ENCODE results near the gene TRIM63.

Gene TRIM63

GRCh38 chr1:26038477-26038876 is 29.0 kb downstream of the TRIM63 start:
- Histone ChIP-seq H3K27ac (ENCODE audit: low read length) (no peak overlapping the region), H3K36me3 (ENCODE audit: control insufficient read depth, low read depth, low read length) (no peaks in the 10 kb centered on the region), H3K4me1 (ENCODE audit: control insufficient read depth, low read depth, low read length) (no peaks in the 10 kb centered on the region), H3K27me3 (ENCODE audit: control insufficient read depth, insufficient read depth, low read length) (peaks cover 41% of the 10 kb centered on the region), H3K4me3 (ENCODE audit: low read length) (no peak overlapping the region), H3K9me3 (ENCODE audit: control insufficient read depth, low read depth, low read length) (no peaks in the 10 kb centered on the region), H3K9ac (ENCODE audit: low read length) (no peak overlapping the region)

- Histone ChIP-seq H3K27ac (ENCODE audit: low read length) (no peak overlapping the region), H3K36me3 (ENCODE audit: control insufficient read depth, low read depth, low read length) (no peaks in the 10 kb centered on the region), H3K4me1 (ENCODE audit: control insufficient read depth, low read depth, low read length) (no peaks in the 10 kb centered on the region), H3K27me3 (ENCODE audit: control insufficient read depth, insufficient read depth, low read length) (peaks cover 40% of the 10 kb centered on the region), H3K9ac (ENCODE audit: low read length) (no peak overlapping the region), H3K4me3 (ENCODE audit: low read length) (no peak overlapping the region), H3K9me3 (ENCODE audit: control insufficient read depth, low read depth, low read length) (no peaks in the 10 kb centered on the region)
Observed at GRCh38 chr1:26037904-26038303, 29.5 kb downstream of the TRIM63 start.

- Histone ChIP-seq H3K4me3 (ENCODE audit: low read length) (no peak overlapping the region), H3K9ac (ENCODE audit: low read length) (no peak overlapping the region), H3K36me3 (ENCODE audit: control insufficient read depth, low read depth, low read length) (no peaks in the 10 kb centered on the region), H3K9me3 (ENCODE audit: control insufficient read depth, low read depth, low read length) (no peaks in the 10 kb centered on the region), H3K27ac (ENCODE audit: low read length) (no peak overlapping the region), H3K27me3 (ENCODE audit: control insufficient read depth, insufficient read depth, low read length) (peaks cover 30% of the 10 kb centered on the region), H3K4me1 (ENCODE audit: control insufficient read depth, low read depth, low read length) (no peaks in the 10 kb centered on the region)
Observed at GRCh38 chr1:26036756-26037281, 30.6 kb downstream of the TRIM63 start.

- Histone ChIP-seq H3K4me3 (ENCODE audit: low read length) (peak overlapping the region; percentile 78), H3K9me3 (ENCODE audit: control insufficient read depth, low read depth, low read length) (no peaks in the 10 kb centered on the region), H3K36me3 (ENCODE audit: control insufficient read depth, low read depth, low read length) (no peaks in the 10 kb centered on the region), H3K4me1 (ENCODE audit: control insufficient read depth, low read depth, low read length) (no peaks in the 10 kb centered on the region), H3K27ac (ENCODE audit: low read length) (no peak overlapping the region), H3K9ac (ENCODE audit: low read length) (no peak overlapping the region), H3K27me3 (ENCODE audit: control insufficient read depth, insufficient read depth, low read length) (peaks cover 30% of the 10 kb centered on the region)
Observed at GRCh38 chr1:26035959-26036755, 31.3 kb downstream of the TRIM63 start.

GRCh38 chr1:26035203-26035958 is 32.0 kb downstream of the TRIM63 start:
- H3K36me3 ChIP-seq (ENCODE audit: control insufficient read depth, low read depth, low read length), result no peaks in the 10 kb centered on the region
- H3K9ac ChIP-seq (ENCODE audit: low read length), result peak overlapping the region; percentile 17
- no peaks in the 10 kb centered on the region for H3K9me3 ChIP-seq (ENCODE audit: control insufficient read depth, low read depth, low read length)
- peak overlapping the region; percentile 78 for H3K4me3 ChIP-seq (ENCODE audit: low read length)
- no peak overlapping the region for H3K27ac ChIP-seq (ENCODE audit: low read length)
- H3K27me3 ChIP-seq (ENCODE audit: control insufficient read depth, insufficient read depth, low read length), result peaks cover 30% of the 10 kb centered on the region
- no peaks in the 10 kb centered on the region for H3K4me1 ChIP-seq (ENCODE audit: control insufficient read depth, low read depth, low read length)

GRCh38 chr1:26034504-26035202 is 32.8 kb downstream of the TRIM63 start:
- no peaks in the 10 kb centered on the region for H3K4me1 ChIP-seq (ENCODE audit: control insufficient read depth, low read depth, low read length)

GRCh38 chr1:26032656-26033357 is 34.6 kb downstream of the TRIM63 start:
- no peaks in the 10 kb centered on the region for H3K4me1 ChIP-seq (ENCODE audit: control insufficient read depth, low read depth, low read length)
- H3K27ac ChIP-seq (ENCODE audit: low read length), result no peak overlapping the region
- H3K9ac ChIP-seq (ENCODE audit: low read length), result no peak overlapping the region
- no peaks in the 10 kb centered on the region for H3K9me3 ChIP-seq (ENCODE audit: control insufficient read depth, low read depth, low read length)
- no peaks in the 10 kb centered on the region for H3K36me3 ChIP-seq (ENCODE audit: control insufficient read depth, low read depth, low read length)
- H3K27me3 ChIP-seq (ENCODE audit: control insufficient read depth, insufficient read depth, low read length), result peaks cover 30% of the 10 kb centered on the region
- no peak overlapping the region for H3K4me3 ChIP-seq (ENCODE audit: low read length)

More at GRCh38 chr1:26034504-26035202, 32.8 kb downstream of the TRIM63 start:
- no peaks in the 10 kb centered on the region for H3K36me3 ChIP-seq (ENCODE audit: control insufficient read depth, low read depth, low read length)
- peak overlapping the region; percentile 78 for H3K4me3 ChIP-seq (ENCODE audit: low read length)
- peaks cover 30% of the 10 kb centered on the region for H3K27me3 ChIP-seq (ENCODE audit: control insufficient read depth, insufficient read depth, low read length)
- no peaks in the 10 kb centered on the region for H3K9me3 ChIP-seq (ENCODE audit: control insufficient read depth, low read depth, low read length)
- no peak overlapping the region for H3K27ac ChIP-seq (ENCODE audit: low read length)
- peak overlapping the region; percentile 17 for H3K9ac ChIP-seq (ENCODE audit: low read length)

GRCh38 chr1:26031611-26032220 is 35.7 kb downstream of the TRIM63 start:
- no peak overlapping the region for H3K27ac ChIP-seq (ENCODE audit: low read length)
- H3K4me1 ChIP-seq (ENCODE audit: control insufficient read depth, low read depth, low read length), result no peaks in the 10 kb centered on the region
- no peaks in the 10 kb centered on the region for H3K36me3 ChIP-seq (ENCODE audit: control insufficient read depth, low read depth, low read length)
- no peak overlapping the region for H3K9ac ChIP-seq (ENCODE audit: low read length)
- peaks cover 27% of the 10 kb centered on the region for H3K27me3 ChIP-seq (ENCODE audit: control insufficient read depth, insufficient read depth, low read length)
- no peak overlapping the region for H3K4me3 ChIP-seq (ENCODE audit: low read length)
- no peaks in the 10 kb centered on the region for H3K9me3 ChIP-seq (ENCODE audit: control insufficient read depth, low read depth, low read length)

GRCh38 chr1:26031196-26031595 is 36.2 kb downstream of the TRIM63 start:
- Histone ChIP-seq H3K27me3 (ENCODE audit: control insufficient read depth, insufficient read depth, low read length) (peaks cover 22% of the 10 kb centered on the region), H3K9me3 (ENCODE audit: control insufficient read depth, low read depth, low read length) (no peaks in the 10 kb centered on the region), H3K9ac (ENCODE audit: low read length) (no peak overlapping the region), H3K36me3 (ENCODE audit: control insufficient read depth, low read depth, low read length) (no peaks in the 10 kb centered on the region), H3K27ac (ENCODE audit: low read length) (no peak overlapping the region), H3K4me1 (ENCODE audit: control insufficient read depth, low read depth, low read length) (no peaks in the 10 kb centered on the region), H3K4me3 (ENCODE audit: low read length) (no peak overlapping the region)

GRCh38 chr1:26029864-26030481 is 37.5 kb downstream of the TRIM63 start:
- Histone ChIP-seq H3K4me3 (ENCODE audit: low read length) (no peak overlapping the region), H3K27ac (ENCODE audit: low read length) (no peak overlapping the region), H3K9ac (ENCODE audit: low read length) (no peak overlapping the region)

More at GRCh38 chr1:26029864-26030481, 37.5 kb downstream of the TRIM63 start:
- H3K9me3 ChIP-seq (ENCODE audit: control insufficient read depth, low read depth, low read length), result no peaks in the 10 kb centered on the region
- H3K4me1 ChIP-seq (ENCODE audit: control insufficient read depth, low read depth, low read length), result no peaks in the 10 kb centered on the region
- peaks cover 20% of the 10 kb centered on the region for H3K27me3 ChIP-seq (ENCODE audit: control insufficient read depth, insufficient read depth, low read length)
- no peaks in the 10 kb centered on the region for H3K36me3 ChIP-seq (ENCODE audit: control insufficient read depth, low read depth, low read length)

All from iPS-18a (cell line).